Ovary (tissue), 3 donors: ENCODE data around the gene NPPC.

ENCODE experiments used
- CTCF ChIP-seq, 3 donors: fragments of 450-650 bp in 2 of 3; fragments of 200-600 bp in 1 of 3; IDR thresholded peaks; one replicate each; pipeline versions ENCODE4 v1.5.1 to v1.8.0; 2016 to 2022; ENCODE audit warnings: antibody characterized with exemption in 3 of 3, mild to moderate bottlenecking in 1 of 3
- POLR2A ChIP-seq: fragments of 450-650 bp; IDR thresholded peaks from one replicate; pipeline ENCODE4 v1.6.1; 2017; ENCODE audit warnings: antibody characterized with exemption, mild to moderate bottlenecking, moderate library complexity
- donor health status: DM: no; HTN: no; CAD: no.

- TF ChIP-seq CTCF (IDR thresholded peaks at IDR 0.05) (no peak), POLR2A (no peak)
Observed at GRCh38 chr2:231923010-231923344, 3.2 kb downstream of the NPPC start.
